Mesodermal cell (in vitro differentiated cells): ENCODE results near the gene PKDCC.
A peak's percentile ranks its signal among the peaks of the same experiment; 100 is the strongest.
"Not testable (repeated sequence)": the region's sequence is repeated elsewhere in the genome, so short reads cannot be mapped to it uniquely, and the experiment has no call there.

Experiments used
- H3K27ac ChIP-seq: 2 replicates; pipeline ENCODE4 v1.7.0; 2013; ENCODE audit warnings: mild to moderate bottlenecking, low read depth, low read length, moderate library complexity; ENCODE audit not compliant: severe bottlenecking
- H3K36me3 ChIP-seq: 2 replicates; pipeline ENCODE4 v1.7.1; 2013; ENCODE audit warnings: mild to moderate bottlenecking, low read length, moderate library complexity; ENCODE audit not compliant: control insufficient read depth, insufficient read depth
- H3K4me1 ChIP-seq: one replicate; pipeline ENCODE4 v1.7.1; 2013; ENCODE audit warnings: mild to moderate bottlenecking, low read length; ENCODE audit not compliant: insufficient read depth, control insufficient read depth, poor library complexity, severe bottlenecking
- H3K4me3 ChIP-seq: 2 replicates; pipeline ENCODE4 v1.7.0; 2013; ENCODE audit warnings: low read length, control low read depth, mild to moderate bottlenecking; ENCODE audit not compliant: insufficient read depth, poor library complexity, severe bottlenecking; ENCODE audit errors: extremely low read depth
- H3K9me3 ChIP-seq: 2 replicates; pipeline ENCODE4 v1.7.1; 2013; ENCODE audit warnings: mild to moderate bottlenecking, low read length, moderate library complexity; ENCODE audit not compliant: control insufficient read depth
- WGBS, 2 experiments: methylation state at CpG; one replicate each; pipeline ENCODE4 v1.1.5; 2013; ENCODE audit warnings: missing lambda C conversion rate in 2 of 2; ENCODE audit not compliant: insufficient coverage in 2 of 2; 5-methylcytosine and 5-hydroxymethylcytosine counted together

Gene PKDCC

DNA sequence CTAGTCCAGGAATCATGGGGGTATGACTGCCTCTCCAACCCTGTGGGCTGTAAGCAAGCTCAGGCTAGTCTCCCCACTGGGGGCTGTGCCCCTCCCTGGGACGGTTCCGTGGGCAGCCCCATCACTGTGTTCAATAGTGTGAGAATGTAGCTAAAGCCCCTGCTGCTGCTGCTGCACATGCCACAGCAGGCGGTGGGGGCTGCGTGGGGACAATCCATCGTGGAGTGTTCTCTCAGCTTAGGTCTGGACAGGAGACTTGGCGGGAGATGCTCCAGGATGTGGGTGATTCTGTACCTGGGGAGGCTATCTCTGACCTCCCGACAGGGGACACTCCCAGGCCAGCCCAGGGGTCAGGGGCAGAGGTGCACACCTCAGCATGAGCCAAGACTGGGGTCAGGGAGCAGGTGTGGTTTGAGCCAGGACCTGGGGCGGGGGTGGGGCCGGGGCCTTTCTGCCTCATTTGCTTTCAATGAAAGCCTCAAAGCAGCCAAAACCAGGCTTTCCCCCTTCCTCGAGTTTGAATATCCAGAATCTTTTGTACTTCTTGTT lies 10.2 kb downstream of the PKDCC start:
- peaks cover 19% of the 10 kb centered on the region for H3K4me1 ChIP-seq

DNA sequence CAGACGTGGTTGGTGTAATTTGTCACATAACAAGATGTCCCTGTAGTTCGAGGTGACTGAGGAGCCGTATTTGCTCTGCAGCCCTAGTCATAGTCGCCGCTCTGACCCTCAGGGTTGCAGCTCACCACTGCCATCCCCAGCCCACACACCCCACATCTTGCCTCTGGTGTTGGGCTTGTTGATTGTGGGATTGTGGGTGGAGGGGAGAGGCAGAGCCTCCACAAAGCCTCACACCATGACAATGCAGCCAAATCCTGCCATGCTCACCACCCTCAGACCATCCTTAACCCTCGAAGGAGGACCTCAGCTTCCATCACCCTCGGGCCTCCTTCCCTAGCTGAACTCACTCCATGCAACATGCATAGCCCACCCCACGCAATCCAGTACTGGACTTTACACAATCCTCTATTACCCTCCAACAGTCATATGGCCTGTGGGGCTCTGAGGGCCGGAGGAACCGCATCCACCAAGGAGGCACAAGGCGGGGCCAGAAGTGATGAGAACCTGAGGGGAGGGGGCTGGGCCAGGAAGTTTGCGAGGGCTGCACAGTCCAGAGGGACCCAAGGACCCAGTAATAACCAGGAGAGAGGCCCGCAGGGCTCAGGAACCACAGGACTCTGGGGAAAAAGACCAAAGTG lies 11.6 kb downstream of the PKDCC start:
- 88 to 96% methylated on average over 6 to 11 of the region's 13 CpGs for WGBS, 2 experiments
- H3K4me3 ChIP-seq: no peak overlapping the region
- no peaks in the 10 kb centered on the region for H3K9me3 ChIP-seq
- H3K36me3 ChIP-seq: peaks cover 49% of the 10 kb centered on the region
- peak overlapping the region; percentile 41 for H3K27ac ChIP-seq
- peaks cover 14% of the 10 kb centered on the region for H3K4me1 ChIP-seq

More for the DNA sequence above, 10.2 kb downstream of the PKDCC start:
- Histone ChIP-seq H3K27ac (no peak overlapping the region), H3K4me3 (no peak overlapping the region), H3K9me3 (no peaks in the 10 kb centered on the region), H3K36me3 (peaks cover 58% of the 10 kb centered on the region)
- WGBS, 2 experiments: 88 to 94% methylated on average over 6 to 7 of the region's 10 CpGs

DNA sequence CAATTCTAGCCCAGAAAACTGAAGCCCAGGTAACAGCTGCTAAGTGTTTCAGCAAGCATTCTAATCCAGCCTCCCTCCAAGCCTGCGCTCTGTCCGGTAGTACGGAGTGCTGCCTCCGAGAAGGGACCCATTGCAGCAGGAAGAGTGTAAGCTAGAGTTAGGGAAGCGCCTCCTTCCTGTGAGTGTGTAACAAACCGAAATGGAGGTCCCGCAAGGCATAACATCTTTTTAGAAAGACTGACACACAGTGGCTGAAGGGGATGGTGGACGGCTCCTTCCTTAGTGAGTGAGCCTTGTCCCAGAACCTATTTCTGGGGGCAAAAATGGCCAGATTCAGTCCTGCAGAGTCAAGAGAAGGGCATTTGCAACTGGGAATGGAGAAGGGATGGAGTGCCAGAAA lies 12.2 kb downstream of the PKDCC start:
- WGBS, 2 experiments: 86 to 87% methylated on average over 8 of the region's 8 CpGs
- Histone ChIP-seq H3K4me1 (peaks cover 15% of the 10 kb centered on the region), H3K9me3 (no peaks in the 10 kb centered on the region), H3K4me3 (no peak overlapping the region), H3K36me3 (peaks cover 43% of the 10 kb centered on the region), H3K27ac (peak overlapping the region; percentile 41)

GRCh38 chr2:42060718-42061619 lies 13.1 kb downstream of the PKDCC start:
- H3K9me3 ChIP-seq: no peaks in the 10 kb centered on the region
- H3K4me1 ChIP-seq: peaks cover 13% of the 10 kb centered on the region
- H3K27ac ChIP-seq: peak overlapping the region; percentile 16
- peaks cover 34% of the 10 kb centered on the region for H3K36me3 ChIP-seq
- 81 to 89% methylated on average over 9 to 10 of the region's 14 CpGs for WGBS, 2 experiments
- no peak overlapping the region for H3K4me3 ChIP-seq

DNA sequence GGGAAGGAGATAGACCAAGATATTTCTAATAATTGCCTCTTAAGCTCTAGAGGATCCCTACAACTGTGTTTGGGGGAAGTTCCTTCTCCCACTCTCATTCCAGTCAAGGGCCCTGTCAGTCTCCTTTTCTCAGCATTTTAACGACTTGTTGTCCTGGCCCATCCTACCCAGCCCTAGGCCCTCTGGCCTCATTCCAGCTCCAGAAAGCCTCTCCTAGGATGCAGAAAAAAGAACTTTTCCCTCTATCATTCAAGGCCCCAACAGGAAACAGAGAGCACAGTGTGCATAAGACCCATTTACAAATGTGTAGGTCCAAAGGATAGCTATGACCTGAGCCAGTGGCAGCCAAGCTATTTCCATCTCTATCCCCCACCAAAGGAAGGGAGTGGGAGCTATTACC lies 14.0 kb downstream of the PKDCC start:
- no peak overlapping the region for H3K27ac ChIP-seq
- H3K4me1 ChIP-seq: peaks cover 13% of the 10 kb centered on the region
- no peak overlapping the region for H3K4me3 ChIP-seq
- no peaks in the 10 kb centered on the region for H3K9me3 ChIP-seq
- peaks cover 26% of the 10 kb centered on the region for H3K36me3 ChIP-seq
- 82 to 86% methylated on average over 1 of the region's 1 CpG for WGBS, 2 experiments

DNA sequence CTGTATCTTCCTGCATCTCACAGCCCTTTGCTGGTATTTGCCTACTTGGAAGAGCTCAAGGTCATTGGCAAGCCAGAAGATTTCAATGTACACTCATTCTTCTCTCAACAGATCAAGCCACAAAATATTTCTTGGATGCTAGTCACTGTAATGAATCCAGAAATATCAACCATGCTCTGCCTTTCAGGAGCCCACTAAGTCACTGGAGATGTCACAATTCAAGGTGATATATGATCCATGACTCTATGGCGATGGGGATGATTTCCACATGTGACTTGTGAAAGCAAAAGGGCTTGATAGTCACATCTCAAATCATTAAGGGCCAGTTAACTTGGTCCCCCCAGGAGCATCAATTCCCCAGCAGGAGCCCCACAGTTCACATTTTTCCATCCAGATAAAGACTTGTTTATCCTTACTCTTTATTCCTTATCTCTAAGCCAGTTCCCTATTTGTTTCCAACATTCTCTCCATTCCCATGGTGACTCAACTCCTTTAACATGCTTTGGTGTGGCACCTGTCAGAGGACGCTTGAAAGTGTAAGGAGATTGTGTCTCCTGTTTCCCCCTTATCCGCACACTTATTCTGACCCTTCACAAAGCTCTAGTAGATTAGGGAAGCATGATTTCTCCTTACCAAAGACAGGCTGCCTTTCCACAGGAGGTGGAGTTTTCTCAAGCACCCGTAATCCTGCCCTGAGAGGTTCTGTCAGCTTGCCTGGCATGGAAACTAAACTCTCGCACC lies 15.8 kb downstream of the PKDCC start:
- WGBS, 2 experiments: 86 to 100% methylated on average over 1 to 4 of the region's 5 CpGs
- H3K9me3 ChIP-seq: no peaks in the 10 kb centered on the region
- peaks cover 13% of the 10 kb centered on the region for H3K4me1 ChIP-seq
- H3K4me3 ChIP-seq: no peak overlapping the region
- peaks cover 9% of the 10 kb centered on the region for H3K36me3 ChIP-seq
- no peak overlapping the region for H3K27ac ChIP-seq

DNA sequence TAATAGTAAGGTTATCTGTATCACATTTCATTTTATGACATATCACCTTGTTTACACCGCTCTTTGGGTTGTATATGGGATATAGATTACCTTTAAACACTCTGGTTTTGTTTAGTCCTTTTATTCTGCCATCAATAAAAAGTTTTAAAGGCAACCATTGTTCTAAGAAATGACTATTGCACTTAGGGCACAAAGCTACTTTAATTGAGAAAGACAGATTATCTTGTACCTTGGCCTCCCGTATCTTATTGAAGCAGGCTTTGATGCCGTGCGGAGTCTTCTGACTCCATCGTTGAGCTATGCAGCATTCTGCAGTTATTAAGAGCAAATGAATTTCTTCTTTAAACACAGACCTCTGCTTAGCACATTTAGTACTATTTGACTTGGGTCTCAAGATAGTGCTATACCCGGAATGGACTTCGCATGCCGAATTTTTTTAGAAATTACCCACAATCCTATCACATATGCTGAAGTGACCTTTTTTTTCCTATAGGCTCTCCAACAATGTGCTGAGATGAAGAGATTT lies 16.7 kb downstream of the PKDCC start:
- no peaks in the 10 kb centered on the region for H3K9me3 ChIP-seq
- H3K27ac ChIP-seq: no peak overlapping the region
- H3K4me1 ChIP-seq: peaks cover 13% of the 10 kb centered on the region
- H3K4me3 ChIP-seq: no peak overlapping the region
- H3K36me3 ChIP-seq: peaks cover under 1% of the 10 kb centered on the region
- WGBS, 2 experiments: 87 to 90% methylated on average over 4 to 6 of the region's 8 CpGs

DNA sequence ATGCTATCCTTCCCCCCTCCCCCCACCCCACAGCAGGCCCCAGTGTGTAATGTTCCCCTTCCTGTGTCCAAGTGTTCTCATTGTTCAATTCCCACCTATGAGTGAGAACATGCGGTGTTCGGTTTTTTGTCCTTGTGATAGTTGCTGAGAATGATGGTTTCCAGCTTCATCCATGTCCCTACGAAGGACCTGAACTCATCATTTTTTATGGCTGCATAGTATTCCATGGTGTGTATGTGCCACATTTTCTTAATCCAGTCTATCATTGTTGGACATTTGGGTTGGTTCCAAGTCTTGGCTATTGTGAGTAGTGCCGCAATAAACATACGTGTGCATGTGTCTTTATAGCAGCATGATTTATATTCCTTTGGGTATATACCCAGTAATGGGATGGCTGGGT lies 17.9 kb downstream of the PKDCC start:
- H3K4me1 ChIP-seq: peaks cover 13% of the 10 kb centered on the region

GRCh38 chr2:42067001-42067400 lies 19.2 kb downstream of the PKDCC start:
- not testable (repeated sequence) for H3K4me3 ChIP-seq, H3K36me3 ChIP-seq, H3K9me3 ChIP-seq, H3K27ac ChIP-seq
- peaks cover 13% of the 10 kb centered on the region for H3K4me1 ChIP-seq
- 92 to 98% methylated on average over 4 to 5 of the region's 9 CpGs for WGBS, 2 experiments

More for the DNA sequence above, 17.9 kb downstream of the PKDCC start:
- not testable (repeated sequence) for H3K9me3 ChIP-seq, H3K27ac ChIP-seq, H3K36me3 ChIP-seq, H3K4me3 ChIP-seq
- 100% methylated on average over 1 of the region's 5 CpGs; no CpG with 5 or more reads in 1 of the 2 experiments for WGBS, 2 experiments

DNA sequence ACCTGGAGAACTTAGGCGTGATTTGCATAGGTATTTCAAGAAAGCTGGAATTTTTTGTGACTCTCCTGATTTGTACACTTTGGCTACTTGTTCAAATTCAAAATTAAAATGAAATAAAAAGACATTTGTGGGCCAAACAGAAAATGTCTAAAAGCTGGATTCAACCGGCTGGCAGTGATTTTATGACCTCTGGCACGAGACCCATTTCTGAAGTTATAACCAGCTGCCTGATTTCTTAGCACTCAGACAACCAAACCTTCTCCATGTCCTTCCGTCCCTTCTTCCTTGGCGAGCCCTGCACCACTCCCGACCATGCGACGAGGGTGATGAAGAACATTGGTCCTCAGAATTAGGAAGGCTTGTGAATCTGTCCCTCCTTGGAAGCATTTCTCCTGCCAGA lies 19.7 kb downstream of the PKDCC start:
- H3K27ac ChIP-seq: no peak overlapping the region
- 95 to 98% methylated on average over 5 to 7 of the region's 8 CpGs for WGBS, 2 experiments
- no peaks in the 10 kb centered on the region for H3K9me3 ChIP-seq
- H3K36me3 ChIP-seq: no peaks in the 10 kb centered on the region
- peaks cover 13% of the 10 kb centered on the region for H3K4me1 ChIP-seq
- no peak overlapping the region for H3K4me3 ChIP-seq
